Midbrain (tissue), 1 donor: ENCODE data around the gene CCDC112.

Source experiments
- DNase-seq: peaks from one replicate; lab custom pipeline; 2025; lab: John Stamatoyannopoulos, UW

Gene CCDC112

GRCh38 chr5:115296124-115297022 lies at the start of gene CCDC112:
CCDC112 (minus strand) TSS chr5:115296654; CDS start chr5:115296543, 111 bp downstream.
- peak; percentile 75 for DNase-seq

- DNase-seq, result no peak
Observed at GRCh38 chr5:115345344-115345743, 48.9 kb upstream of the CCDC112 start.

- DNase-seq, result no peak
Observed at GRCh38 chr5:115343855-115344254, 47.4 kb upstream of the CCDC112 start.

- DNase-seq, result no peak
Observed at GRCh38 chr5:115342590-115343377, 46.3 kb upstream of the CCDC112 start.

GRCh38 chr5:115341745-115342144 lies 45.3 kb upstream of the CCDC112 start:
- DNase-seq, result no peak

GRCh38 chr5:115338851-115339250 lies 42.4 kb upstream of the CCDC112 start:
- DNase-seq, result no peak

- no peak for DNase-seq
Observed at GRCh38 chr5:115337882-115338281, 41.4 kb upstream of the CCDC112 start.

GRCh38 chr5:115336964-115337363 lies 40.5 kb upstream of the CCDC112 start:
- no peak for DNase-seq

- no peak for DNase-seq
Observed at GRCh38 chr5:115336201-115336720, 39.8 kb upstream of the CCDC112 start.

GRCh38 chr5:115335301-115335700 lies 38.8 kb upstream of the CCDC112 start:
- no peak for DNase-seq

- DNase-seq, result no peak
Observed at GRCh38 chr5:115333164-115333563, 36.7 kb upstream of the CCDC112 start.

- no peak for DNase-seq
Observed at GRCh38 chr5:115330830-115331229, 34.4 kb upstream of the CCDC112 start.

- DNase-seq, result no peak
Observed at GRCh38 chr5:115329475-115329874, 33.0 kb upstream of the CCDC112 start.

- DNase-seq, result peak; percentile 22
Observed at GRCh38 chr5:115328617-115329274, 32.3 kb upstream of the CCDC112 start.

GRCh38 chr5:115325296-115325959 lies 29.0 kb upstream of the CCDC112 start:
- no peak for DNase-seq

- no peak for DNase-seq
Observed at GRCh38 chr5:115324021-115324420, 27.6 kb upstream of the CCDC112 start.

GRCh38 chr5:115322729-115323128 lies 26.3 kb upstream of the CCDC112 start:
- no peak for DNase-seq

GRCh38 chr5:115321309-115321708 lies 24.9 kb upstream of the CCDC112 start:
- no peak for DNase-seq

- DNase-seq, result no peak
Observed at GRCh38 chr5:115320515-115320914, 24.1 kb upstream of the CCDC112 start.

GRCh38 chr5:115320006-115320405 lies 23.6 kb upstream of the CCDC112 start:
- no peak for DNase-seq

- no peak for DNase-seq
Observed at GRCh38 chr5:115319007-115319406, 22.6 kb upstream of the CCDC112 start.

- no peak for DNase-seq
Observed at GRCh38 chr5:115317736-115318135, 21.3 kb upstream of the CCDC112 start.
